H4 (cell line): Measurements from ENCODE around the gene CBY2. TPM values are rescaled to one million over a fixed set of nuclear protein-coding genes. Genes with fewer than 3 reads are reported as not detected.
"Not testable (repeated sequence)": the region's sequence is repeated elsewhere in the genome, so short reads cannot be mapped to it uniquely, and the experiment has no call there.

Experiments used
- DNase-seq: peaks from one replicate; pipeline ENCODE4 v3.0.0-alpha.2; 2015; ENCODE audit warnings: low spot score
- total RNA-seq: library from RNA; depleted of rRNA; stranded (reverse); fragments of >200 nt; shearing (Covaris generic); gene quantifications from 2 replicates; pipeline ENCODE4 v1.2.3, GENCODE V29; 2014; rRNA removed

CBY2 gene
- total RNA-seq, 1 experiment from 2014 or later, result not detected

DNA sequence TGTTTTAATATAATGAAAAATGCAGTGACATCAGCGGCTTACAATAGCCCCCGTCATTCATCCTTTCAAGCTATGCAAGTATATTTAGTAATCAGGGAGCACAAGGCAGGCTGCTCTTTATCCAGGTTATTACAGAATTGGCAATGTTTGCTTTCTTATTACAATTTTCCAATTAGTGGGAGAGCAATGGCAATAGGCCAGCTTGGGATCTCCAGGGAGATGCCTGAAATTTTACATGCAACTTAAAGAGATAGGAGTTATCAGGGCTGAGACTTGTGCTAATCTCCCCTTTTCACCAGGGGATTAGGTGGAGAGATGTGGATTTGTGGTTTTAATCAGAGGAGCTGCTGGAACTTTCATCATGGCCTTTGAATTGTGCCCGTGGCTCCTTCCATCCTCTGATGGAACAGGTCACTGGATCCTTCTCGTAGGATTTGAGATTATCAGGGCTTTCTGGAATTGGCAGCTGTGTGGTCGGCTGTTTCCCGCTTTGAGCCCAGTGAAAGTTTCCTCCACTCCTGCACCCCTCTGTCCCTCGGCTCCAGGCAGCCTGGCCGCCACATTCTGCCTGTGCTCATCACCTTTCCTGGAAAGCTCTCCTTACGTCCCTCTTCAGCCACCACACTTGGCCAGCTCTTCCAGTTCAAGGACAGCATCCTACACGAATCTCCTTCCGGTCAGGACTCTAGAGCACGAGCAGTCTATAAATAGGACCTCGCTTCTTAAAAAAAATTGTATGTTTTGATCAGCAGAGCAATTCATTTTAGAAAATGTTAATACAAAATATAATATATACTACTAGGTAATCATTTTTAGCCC lies 47.0 kb downstream of the CBY2 start:
- DNase-seq, result no peak

GRCh38 chr13:45750566-45750965 lies 48.4 kb downstream of the CBY2 start:
- DNase-seq, result no peak

DNA sequence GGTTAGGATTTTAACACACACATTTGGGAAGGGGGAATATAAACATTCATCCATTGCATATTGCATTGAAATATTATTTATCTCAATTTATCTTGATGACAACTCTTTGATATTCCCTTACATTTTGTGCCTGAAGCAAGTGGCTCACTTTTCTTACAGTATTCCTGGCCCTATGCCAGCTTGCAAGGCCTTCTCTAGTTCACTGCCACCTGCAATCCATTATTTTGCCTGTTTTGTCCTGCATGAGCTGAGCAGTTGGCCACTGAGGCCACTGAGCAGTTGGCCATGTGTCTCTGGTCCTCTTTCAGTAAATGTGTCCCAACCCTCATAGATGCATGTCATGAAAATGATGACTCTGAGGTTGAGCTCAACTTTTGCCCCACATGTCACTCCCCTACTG lies 49.8 kb downstream of the CBY2 start:
- DNase-seq, result no peak

DNA sequence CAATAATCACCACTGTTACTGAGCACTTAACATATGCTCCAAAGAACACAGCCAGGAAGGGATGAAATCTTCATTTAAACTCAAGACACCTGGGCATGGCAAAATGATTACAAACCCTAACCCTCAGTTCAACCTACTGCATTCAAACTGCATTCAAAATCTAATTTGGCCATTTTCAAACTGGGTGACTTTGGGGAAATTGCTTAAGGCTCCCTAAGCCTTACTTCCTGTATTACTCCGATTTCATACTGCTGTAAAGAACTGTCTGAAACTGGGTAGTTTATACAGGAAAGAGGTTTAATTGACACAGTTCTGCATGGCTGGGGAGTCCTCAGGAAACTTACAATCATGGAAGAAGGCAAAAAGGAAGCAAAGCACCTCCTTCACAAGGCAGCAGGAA lies 50.4 kb downstream of the CBY2 start:
- DNase-seq, result no peak

GRCh38 chr13:45756498-45756897 lies 54.4 kb downstream of the CBY2 start:
- DNase-seq, result not testable (repeated sequence)

DNA sequence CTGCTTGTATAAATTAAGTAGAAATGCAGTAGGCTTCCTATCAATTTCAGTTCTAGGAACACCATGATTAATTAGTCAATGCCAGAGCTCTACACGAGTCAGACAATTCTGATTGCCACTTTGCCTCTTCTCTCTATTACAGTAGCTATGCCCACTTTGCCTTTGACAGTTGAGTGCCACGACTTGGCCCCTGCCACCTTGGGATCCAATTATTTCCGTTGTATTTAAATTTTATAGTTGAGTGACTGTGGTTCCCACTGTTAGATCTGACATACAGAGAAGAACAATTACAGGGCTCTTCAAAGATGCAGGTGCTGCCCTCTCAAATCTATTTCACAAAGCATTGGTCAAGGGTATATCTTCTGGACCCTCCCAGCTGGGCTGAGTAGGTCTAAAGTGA lies 55.5 kb downstream of the CBY2 start:
- DNase-seq, result not testable (repeated sequence)

DNA sequence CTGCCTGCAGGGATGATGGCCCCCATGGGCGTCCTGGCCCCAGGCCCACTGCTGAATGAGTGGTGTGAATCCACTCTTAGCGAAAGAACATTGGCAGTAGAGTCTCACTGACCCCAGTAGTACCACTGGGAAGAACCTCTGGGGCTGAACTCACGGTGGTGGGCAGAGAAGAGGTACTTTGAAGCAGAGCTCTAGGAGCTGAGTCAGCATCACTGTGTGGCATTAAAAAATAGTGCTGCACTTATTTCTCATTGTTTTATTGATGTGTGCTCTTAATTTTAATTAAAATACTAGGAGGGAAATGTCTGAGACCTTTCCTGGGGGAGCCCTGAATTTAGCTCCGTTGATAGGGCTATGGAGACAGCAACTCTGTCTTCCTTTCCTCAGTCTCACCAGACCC lies 61.3 kb downstream of the CBY2 start:
- no peak for DNase-seq

Other genes with a start within 250 kb of the CBY2 start
- gene COG3, start 237.4 kb upstream of the CBY2 start, total RNA-seq, result 7.5 and 8.4 TPM in 2 replicates
- gene ERICH6B, start 86.6 kb upstream of the CBY2 start, total RNA-seq, result not detected in 2 replicates
- not detected in 2 replicates for gene SIAH3, start 149.4 kb downstream of the CBY2 start, total RNA-seq